Chondrocyte (in vitro differentiated cells): ENCODE data around the gene PTPRK. TPM values are rescaled to one million over a fixed set of nuclear protein-coding genes. Genes with fewer than 3 reads are reported as not detected.
"Not testable (repeated sequence)": the region's sequence is repeated elsewhere in the genome, so short reads cannot be mapped to it uniquely, and the experiment has no call there.

Experiments
- DNase-seq: peaks from one replicate; pipeline ENCODE4 v3.0.0; 2021; ENCODE audit warnings: mixed read lengths, low spot score
- H3K27ac Mint-ChIP-seq: one replicate; pipeline ENCODE4 v1.8.0; 2021; ENCODE audit warnings: mild to moderate bottlenecking, moderate library complexity, mixed read lengths; ENCODE audit not compliant: unreplicated experiment
- H3K27me3 Mint-ChIP-seq: 2 replicates; pipeline ENCODE4 v1.8.0; 2021; ENCODE audit warnings: low read depth, mixed read lengths
- H3K36me3 Mint-ChIP-seq: 2 replicates; pipeline ENCODE4 v1.8.0; 2021; ENCODE audit warnings: low read depth, mixed read lengths
- H3K4me1 Mint-ChIP-seq: 2 replicates; pipeline ENCODE4 v1.8.0; 2021; ENCODE audit warnings: low read depth, mild to moderate bottlenecking, mixed read lengths
- H3K4me3 Mint-ChIP-seq: one replicate; pipeline ENCODE4 v1.8.0; 2021; ENCODE audit warnings: mild to moderate bottlenecking, moderate library complexity, mixed read lengths; ENCODE audit not compliant: unreplicated experiment
- H3K9me3 Mint-ChIP-seq: 2 replicates; pipeline ENCODE4 v1.8.0; 2021; ENCODE audit warnings: low read depth, mixed read lengths
- total RNA-seq: library from RNA; stranded (reverse); gene quantifications from 3 replicates; pipeline ENCODE4 v1.2.1, GENCODE V29; 2021
- TF ChIP-seq, protein P1 (sequence below): fragments of 200-600 bp; sonication (generic); IDR thresholded peaks from 2 replicates; pipeline ENCODE4 v1.5.0; 2021; ENCODE audit warnings: antibody characterized with exemption, mild to moderate bottlenecking, moderate library complexity

PTPRK gene
- total RNA-seq, 1 donor from 2014 or later = 63.3 TPM

DNA sequence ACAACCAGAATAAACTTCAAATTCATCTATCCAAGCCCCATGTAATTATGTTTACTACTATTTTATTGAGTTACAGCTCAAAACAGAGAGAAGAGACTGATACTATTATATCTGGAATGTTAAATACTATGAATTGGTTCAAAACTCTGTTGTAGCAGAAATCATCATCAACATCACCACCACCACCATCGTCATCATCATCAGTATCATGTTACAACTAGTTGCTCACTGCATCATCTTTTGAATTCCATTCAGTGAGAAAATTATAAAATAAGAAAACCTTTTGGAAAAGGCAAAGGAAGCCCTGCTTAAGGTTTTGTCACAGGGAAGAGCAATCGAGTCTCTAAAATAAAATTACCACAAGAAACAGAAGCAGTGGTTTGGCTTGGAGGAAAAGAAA lies 583.3 kb downstream of the PTPRK start:
- TF ChIP-seq, protein P1, sequence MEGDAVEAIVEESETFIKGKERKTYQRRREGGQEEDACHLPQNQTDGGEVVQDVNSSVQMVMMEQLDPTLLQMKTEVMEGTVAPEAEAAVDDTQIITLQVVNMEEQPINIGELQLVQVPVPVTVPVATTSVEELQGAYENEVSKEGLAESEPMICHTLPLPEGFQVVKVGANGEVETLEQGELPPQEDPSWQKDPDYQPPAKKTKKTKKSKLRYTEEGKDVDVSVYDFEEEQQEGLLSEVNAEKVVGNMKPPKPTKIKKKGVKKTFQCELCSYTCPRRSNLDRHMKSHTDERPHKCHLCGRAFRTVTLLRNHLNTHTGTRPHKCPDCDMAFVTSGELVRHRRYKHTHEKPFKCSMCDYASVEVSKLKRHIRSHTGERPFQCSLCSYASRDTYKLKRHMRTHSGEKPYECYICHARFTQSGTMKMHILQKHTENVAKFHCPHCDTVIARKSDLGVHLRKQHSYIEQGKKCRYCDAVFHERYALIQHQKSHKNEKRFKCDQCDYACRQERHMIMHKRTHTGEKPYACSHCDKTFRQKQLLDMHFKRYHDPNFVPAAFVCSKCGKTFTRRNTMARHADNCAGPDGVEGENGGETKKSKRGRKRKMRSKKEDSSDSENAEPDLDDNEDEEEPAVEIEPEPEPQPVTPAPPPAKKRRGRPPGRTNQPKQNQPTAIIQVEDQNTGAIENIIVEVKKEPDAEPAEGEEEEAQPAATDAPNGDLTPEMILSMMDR = no peak
- H3K4me3 Mint-ChIP-seq = no peak overlapping the region
- H3K4me1 Mint-ChIP-seq = peaks cover 20% of the 10 kb centered on the region
- H3K27me3 Mint-ChIP-seq = no peaks in the 10 kb centered on the region
- no peak for DNase-seq
- H3K9me3 Mint-ChIP-seq = peaks cover 7% of the 10 kb centered on the region
- no peak overlapping the region for H3K27ac Mint-ChIP-seq
- no peaks in the 10 kb centered on the region for H3K36me3 Mint-ChIP-seq

DNA sequence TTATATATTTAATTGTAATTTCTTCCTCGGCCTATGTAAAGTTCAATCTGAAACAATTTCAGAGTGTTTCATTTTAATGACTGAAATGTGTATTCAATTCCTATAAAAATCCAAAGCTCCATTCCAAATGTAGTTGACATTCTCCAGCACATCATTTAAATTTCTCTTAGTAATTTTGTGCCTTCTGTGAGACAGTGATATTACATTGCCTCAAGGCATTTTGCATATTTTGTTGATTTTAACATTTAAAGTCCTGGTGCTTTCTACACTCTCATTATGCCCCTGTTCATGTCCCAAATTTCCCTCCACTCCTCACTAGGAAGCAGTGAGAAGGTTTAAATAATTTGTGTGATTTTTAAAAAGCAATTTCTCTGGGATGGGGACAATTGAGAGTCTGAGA lies 585.4 kb downstream of the PTPRK start:
- Mint-ChIP-seq H3K27ac (no peak overlapping the region), H3K27me3 (no peaks in the 10 kb centered on the region), H3K9me3 (peaks cover 9% of the 10 kb centered on the region), H3K36me3 (peaks cover 1% of the 10 kb centered on the region), H3K4me1 (peaks cover 20% of the 10 kb centered on the region), H3K4me3 (no peak overlapping the region)
- TF ChIP-seq, protein P1 = no peak
- no peak for DNase-seq

DNA sequence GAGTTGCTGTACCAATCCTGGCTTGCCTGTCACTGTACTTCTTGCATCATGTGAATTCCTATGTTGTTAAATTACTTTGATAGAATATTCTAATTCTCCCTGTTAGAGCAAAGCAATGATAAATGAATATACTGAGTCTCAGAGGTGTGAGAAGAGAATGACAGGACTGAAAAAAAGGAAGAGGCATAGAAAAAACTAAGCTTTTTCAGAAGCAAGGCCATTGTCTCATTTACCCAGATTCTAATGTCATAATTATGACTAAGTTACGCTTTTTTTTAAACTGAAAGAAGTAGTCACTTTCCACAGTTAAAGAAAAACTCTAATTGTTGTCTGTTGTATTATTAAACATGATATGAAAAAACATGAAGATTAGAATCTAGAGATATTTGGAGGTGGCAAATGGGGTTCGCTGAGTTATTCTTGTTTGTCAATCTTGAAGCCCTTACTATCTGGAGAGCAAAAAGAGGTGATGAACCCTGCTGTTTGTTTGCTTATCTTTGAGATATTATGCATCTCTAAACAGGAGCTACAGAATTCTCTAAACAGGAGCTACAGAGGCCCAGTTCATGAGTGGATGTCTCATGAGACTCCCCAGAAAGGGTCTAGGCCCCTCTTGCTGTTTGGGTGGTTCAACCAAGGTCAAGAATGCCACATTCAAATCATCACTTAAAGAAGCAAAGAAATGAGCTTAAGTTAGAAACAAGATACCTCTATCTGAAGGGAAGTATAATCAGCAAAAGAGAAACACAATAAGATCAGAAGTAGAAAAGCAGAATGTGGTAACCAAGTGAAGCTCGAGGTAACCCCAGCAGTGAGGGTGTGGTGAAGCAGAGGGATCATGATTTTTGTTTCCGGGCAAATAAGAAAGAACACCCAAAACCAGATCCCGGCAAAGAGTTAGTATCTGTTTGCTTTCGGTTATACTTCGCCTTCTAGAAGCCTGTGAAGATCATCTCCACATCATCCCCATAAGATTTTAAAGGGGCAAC lies 586.3 kb downstream of the PTPRK start:
- H3K4me3 Mint-ChIP-seq = no peak overlapping the region
- H3K27ac Mint-ChIP-seq = no peak overlapping the region
- DNase-seq = no peak
- peaks cover 12% of the 10 kb centered on the region for H3K4me1 Mint-ChIP-seq
- H3K27me3 Mint-ChIP-seq = no peaks in the 10 kb centered on the region
- H3K36me3 Mint-ChIP-seq = peaks cover 1% of the 10 kb centered on the region
- H3K9me3 Mint-ChIP-seq = peaks cover 9% of the 10 kb centered on the region
- TF ChIP-seq, protein P1 = no peak

DNA sequence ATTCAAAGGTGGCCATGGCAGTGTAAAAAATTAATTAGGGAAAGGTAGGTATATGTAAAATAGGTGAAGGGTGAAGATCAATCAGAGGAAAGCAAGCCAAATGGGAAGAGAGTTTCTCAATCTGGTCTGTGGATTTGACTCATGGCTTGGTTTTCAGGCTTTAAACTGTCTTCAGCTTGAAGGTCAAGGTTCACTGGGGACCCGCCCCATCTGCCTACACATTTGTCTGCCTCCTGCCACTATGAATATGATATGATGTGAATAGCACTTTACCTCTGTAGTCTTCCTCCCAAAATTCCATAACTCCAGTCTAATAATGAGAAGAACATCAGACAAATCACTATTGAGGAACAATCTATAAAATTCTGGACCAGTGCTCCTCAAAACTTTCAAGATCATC lies 587.3 kb downstream of the PTPRK start:
- Mint-ChIP-seq H3K27me3 (no peaks in the 10 kb centered on the region), H3K9me3 (peaks cover 19% of the 10 kb centered on the region), H3K36me3 (peaks cover 6% of the 10 kb centered on the region), H3K4me3 (no peak overlapping the region), H3K27ac (no peak overlapping the region), H3K4me1 (peaks cover 2% of the 10 kb centered on the region)
- DNase-seq = no peak
- TF ChIP-seq, protein P1 = no peak

DNA sequence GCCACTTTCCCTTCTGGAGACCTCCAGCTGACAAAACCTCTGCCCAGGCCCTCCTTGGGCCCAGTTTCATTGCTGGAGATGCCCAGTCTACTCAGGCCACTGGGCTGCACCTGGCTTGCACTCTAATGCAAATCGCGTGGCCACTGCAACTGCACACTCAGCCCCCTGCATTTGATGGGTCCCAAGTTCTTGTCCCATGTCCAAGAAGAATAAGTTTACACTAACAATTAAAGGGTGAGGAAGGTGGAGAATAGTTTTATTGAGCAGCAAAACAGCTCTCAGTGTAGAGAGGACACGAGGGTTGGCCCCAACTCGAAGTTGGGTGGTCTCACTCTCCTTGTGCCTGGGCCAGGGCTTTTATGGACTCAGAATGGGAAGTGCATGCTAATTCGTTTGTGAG lies 587.7 kb downstream of the PTPRK start:
- DNase-seq = no peak
- no peak overlapping the region for H3K27ac Mint-ChIP-seq
- H3K4me3 Mint-ChIP-seq = no peak overlapping the region
- no peaks in the 10 kb centered on the region for H3K27me3 Mint-ChIP-seq
- TF ChIP-seq, protein P1 = no peak
- H3K9me3 Mint-ChIP-seq = peaks cover 22% of the 10 kb centered on the region
- no peaks in the 10 kb centered on the region for H3K4me1 Mint-ChIP-seq
- H3K36me3 Mint-ChIP-seq = peaks cover 6% of the 10 kb centered on the region

DNA sequence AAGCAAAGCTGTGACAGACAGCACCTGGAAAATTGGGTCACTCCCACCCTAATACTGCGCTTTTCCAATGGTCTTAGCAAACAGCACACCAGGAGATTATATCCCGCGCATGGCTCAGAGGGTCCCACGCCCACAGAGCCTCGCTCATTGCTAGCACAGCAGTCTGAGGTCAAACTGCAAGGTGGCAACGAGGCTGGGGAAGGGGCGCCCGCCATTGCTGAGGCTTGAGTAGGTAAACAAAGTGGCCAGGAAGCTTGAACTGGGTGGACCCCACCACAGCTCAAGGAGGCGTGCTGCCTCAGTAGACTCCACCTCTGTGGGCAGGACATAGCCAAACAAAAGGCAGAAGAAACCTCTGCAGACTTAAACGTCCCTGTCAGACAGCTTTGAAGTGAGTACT lies 594.0 kb downstream of the PTPRK start:
- H3K27me3 Mint-ChIP-seq, H3K4me1 Mint-ChIP-seq, H3K27ac Mint-ChIP-seq, H3K4me3 Mint-ChIP-seq, DNase-seq: not testable (repeated sequence)
- peaks cover 39% of the 10 kb centered on the region for H3K9me3 Mint-ChIP-seq
- peaks cover 12% of the 10 kb centered on the region for H3K36me3 Mint-ChIP-seq
